ENCODE data around the gene SEMA7A. TPM values are rescaled to one million over a fixed set of nuclear protein-coding genes. Genes with fewer than 3 reads are reported as not detected.
A peak's percentile ranks its signal among the peaks of the same experiment; 100 is the strongest.

SEMA7A gene
- total RNA-seq, 1 donor from 2014 or later = 178 TPM

GRCh38 chr15:74388363-74388951 is 45.3 kb downstream of the SEMA7A start:
- Mint-ChIP-seq H3K27ac (peak overlapping the region; percentile 97), H3K9me3 (no peaks in the 10 kb centered on the region), H3K4me1 (peaks cover 93% of the 10 kb centered on the region), H3K36me3 (ENCODE audit: low read depth) (no peaks in the 10 kb centered on the region), H3K27me3 (no peaks in the 10 kb centered on the region), H3K4me3 (no peak overlapping the region)
- ChIA-PET CTCF (no interaction called here), POLR2A (interaction anchor here (0.7 to 14.2 kb wide), 3 partner anchors 12 to 569 kb away, joined by 3 to 563 read pairs (median 3); partner anchors contain the start of gene RPP25)
- DNase-seq (no peak), ATAC-seq (ENCODE audit: low read depth) (no peak)
- intact Hi-C loops (cut with micrococcal nuclease) = no loop called here
- no peak for TF ChIP-seq CTCF (IDR thresholded peaks at IDR 0.05)

GRCh38 chr15:74387621-74388362 is 46.0 kb downstream of the SEMA7A start:
- Mint-ChIP-seq H3K4me3 (no peak overlapping the region), H3K4me1 (peaks cover 93% of the 10 kb centered on the region), H3K9me3 (no peaks in the 10 kb centered on the region), H3K36me3 (ENCODE audit: low read depth) (no peaks in the 10 kb centered on the region), H3K27ac (peak overlapping the region; percentile 97), H3K27me3 (no peaks in the 10 kb centered on the region)
- CTCF ChIA-PET = interaction anchor here (1.4 kb wide), 1 partner anchor 16 kb away, joined by 3 read pairs; no protein-coding TSS in a partner anchor
- ATAC-seq (ENCODE audit: low read depth) (no peak), DNase-seq (no peak)
- intact Hi-C loops (cut with micrococcal nuclease) = no loop called here
- POLR2A ChIA-PET = interaction anchor here (0.7 to 14.2 kb wide), 4 partner anchors 12 to 569 kb away, joined by 3 to 563 read pairs (median 108); partner anchors contain the start of genes ARID3B, RPP25 and SEMA7A
- no peak for TF ChIP-seq CTCF (IDR thresholded peaks at IDR 0.05)

- Mint-ChIP-seq H3K4me3 (peak overlapping the region; percentile 61), H3K4me1 (peaks cover 93% of the 10 kb centered on the region), H3K27me3 (no peaks in the 10 kb centered on the region), H3K36me3 (ENCODE audit: low read depth) (no peaks in the 10 kb centered on the region), H3K9me3 (no peaks in the 10 kb centered on the region), H3K27ac (peak overlapping the region; percentile 97)
- ChIA-PET CTCF (interaction anchor here (1.4 kb wide), 1 partner anchor 17 kb away, joined by 3 read pairs; no protein-coding TSS in a partner anchor), POLR2A (interaction anchor here (1.1 to 14.2 kb wide), 3 partner anchors 13 to 154 kb away, joined by 3 to 563 read pairs (median 214); partner anchors contain the start of genes ARID3B and SEMA7A)
- intact Hi-C loops (cut with micrococcal nuclease) = no loop called here
- no peak for TF ChIP-seq CTCF (IDR thresholded peaks at IDR 0.05)
- no peak for ATAC-seq (ENCODE audit: low read depth)
- DNase-seq = no peak
Measured at GRCh38 chr15:74387141-74387541, 46.6 kb downstream of the SEMA7A start.

- H3K27ac Mint-ChIP-seq = peak overlapping the region; percentile 97
Measured at GRCh38 chr15:74386496-74387140, 47.1 kb downstream of the SEMA7A start.

More at GRCh38 chr15:74386496-74387140, 47.1 kb downstream of the SEMA7A start:
- intact Hi-C loops (cut with micrococcal nuclease) = no loop called here
- Mint-ChIP-seq H3K4me1 (peaks cover 92% of the 10 kb centered on the region), H3K27me3 (no peaks in the 10 kb centered on the region), H3K36me3 (ENCODE audit: low read depth) (no peaks in the 10 kb centered on the region), H3K4me3 (peak overlapping the region; percentile 61), H3K9me3 (no peaks in the 10 kb centered on the region)
- ATAC-seq (ENCODE audit: low read depth) = no peak
- CTCF ChIA-PET = interaction anchor here (1.4 to 12.5 kb wide), 2 partner anchors 17 to 49 kb away, joined by 3 to 403 read pairs; partner anchors contain the start of gene SEMA7A
- no peak for DNase-seq
- TF ChIP-seq CTCF (IDR thresholded peaks at IDR 0.05) = no peak
- POLR2A ChIA-PET = interaction anchor here (6.7 to 14.2 kb wide), 2 partner anchors 14 to 44 kb away, joined by 214 to 563 read pairs; partner anchors contain the start of gene SEMA7A

All from activated B cell treated with CpG ODN at 0.5 μM for 24 hours (primary cell).